ENCODE data around the gene MORC4.

MORC4 gene

DNA sequence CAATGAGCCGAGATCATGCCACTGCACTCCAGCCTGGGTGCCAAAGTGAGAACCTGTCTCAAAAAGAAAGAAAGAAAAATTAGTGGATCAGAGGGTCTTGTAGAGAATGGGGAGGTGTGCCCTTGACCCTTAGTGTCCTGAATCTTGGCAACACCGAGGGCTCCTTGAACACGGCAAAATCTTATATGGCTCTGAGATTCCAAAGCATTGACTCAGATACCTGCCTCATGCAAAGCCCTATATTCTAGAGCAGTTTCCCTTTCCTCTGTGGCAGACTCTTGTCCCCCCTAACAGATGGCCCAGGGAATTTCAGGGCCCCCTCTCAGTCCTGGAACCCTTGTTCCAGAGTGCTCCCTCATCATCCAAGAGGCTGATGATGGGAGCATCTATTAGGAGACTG, 73.0 kb downstream of the MORC4 start:
- ATAC-seq (ENCODE audit: low read depth) = 0 out of 3 replicates have a peak, but pooled peaks have one; percentile 42
- Histone ChIP-seq H3K27ac (ENCODE audit: poor library complexity, severe bottlenecking) (no peak overlapping the region), H3K27me3 (ENCODE audit: insufficient read depth, poor library complexity, severe bottlenecking) (no peaks in the 10 kb centered on the region), H3K36me3 (ENCODE audit: low read depth) (no peaks in the 10 kb centered on the region), H3K4me3 (ENCODE audit: severe bottlenecking) (no peak overlapping the region), H3K4me1 (ENCODE audit: insufficient read depth, poor library complexity, severe bottlenecking) (no peaks in the 10 kb centered on the region), H3K9me3 (ENCODE audit: severe bottlenecking) (no peaks in the 10 kb centered on the region)
- TF ChIP-seq, protein P1, sequence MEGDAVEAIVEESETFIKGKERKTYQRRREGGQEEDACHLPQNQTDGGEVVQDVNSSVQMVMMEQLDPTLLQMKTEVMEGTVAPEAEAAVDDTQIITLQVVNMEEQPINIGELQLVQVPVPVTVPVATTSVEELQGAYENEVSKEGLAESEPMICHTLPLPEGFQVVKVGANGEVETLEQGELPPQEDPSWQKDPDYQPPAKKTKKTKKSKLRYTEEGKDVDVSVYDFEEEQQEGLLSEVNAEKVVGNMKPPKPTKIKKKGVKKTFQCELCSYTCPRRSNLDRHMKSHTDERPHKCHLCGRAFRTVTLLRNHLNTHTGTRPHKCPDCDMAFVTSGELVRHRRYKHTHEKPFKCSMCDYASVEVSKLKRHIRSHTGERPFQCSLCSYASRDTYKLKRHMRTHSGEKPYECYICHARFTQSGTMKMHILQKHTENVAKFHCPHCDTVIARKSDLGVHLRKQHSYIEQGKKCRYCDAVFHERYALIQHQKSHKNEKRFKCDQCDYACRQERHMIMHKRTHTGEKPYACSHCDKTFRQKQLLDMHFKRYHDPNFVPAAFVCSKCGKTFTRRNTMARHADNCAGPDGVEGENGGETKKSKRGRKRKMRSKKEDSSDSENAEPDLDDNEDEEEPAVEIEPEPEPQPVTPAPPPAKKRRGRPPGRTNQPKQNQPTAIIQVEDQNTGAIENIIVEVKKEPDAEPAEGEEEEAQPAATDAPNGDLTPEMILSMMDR (IDR thresholded peaks at IDR 0.05; ENCODE audit: poor library complexity, severe bottlenecking) = no peak
- no peak for DNase-seq (ENCODE audit: low spot score)

DNA sequence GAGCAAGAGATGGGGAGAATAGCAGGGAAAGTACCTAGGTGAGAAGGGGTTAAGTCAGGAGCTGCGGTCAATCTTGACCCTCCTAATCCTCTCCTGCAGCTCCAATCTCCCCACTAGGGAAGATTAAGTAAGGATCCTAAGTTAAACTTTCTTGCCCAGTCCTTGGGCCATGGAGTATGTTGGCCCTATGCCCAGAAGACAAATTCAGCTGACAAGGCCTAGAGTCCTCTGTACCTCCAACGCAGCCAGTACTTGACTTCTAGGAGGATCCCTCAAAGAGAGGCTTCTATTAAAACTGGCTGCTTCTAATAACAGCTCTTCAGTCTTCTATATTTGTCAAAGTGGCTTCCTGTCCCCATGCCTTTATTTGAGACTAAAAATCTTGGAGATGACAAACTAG, 78.4 kb downstream of the MORC4 start:
- Histone ChIP-seq H3K36me3 (ENCODE audit: low read depth) (no peaks in the 10 kb centered on the region), H3K9me3 (ENCODE audit: severe bottlenecking) (no peaks in the 10 kb centered on the region), H3K4me1 (ENCODE audit: insufficient read depth, poor library complexity, severe bottlenecking) (peaks cover 10% of the 10 kb centered on the region), H3K4me3 (ENCODE audit: severe bottlenecking) (no peak overlapping the region), H3K27me3 (ENCODE audit: insufficient read depth, poor library complexity, severe bottlenecking) (no peaks in the 10 kb centered on the region), H3K27ac (ENCODE audit: poor library complexity, severe bottlenecking) (no peak overlapping the region)
- DNase-seq (ENCODE audit: low spot score) (no peak), ATAC-seq (ENCODE audit: low read depth) (no peak)
- TF ChIP-seq, protein P1 (IDR thresholded peaks at IDR 0.05; ENCODE audit: poor library complexity, severe bottlenecking) = no peak

DNA sequence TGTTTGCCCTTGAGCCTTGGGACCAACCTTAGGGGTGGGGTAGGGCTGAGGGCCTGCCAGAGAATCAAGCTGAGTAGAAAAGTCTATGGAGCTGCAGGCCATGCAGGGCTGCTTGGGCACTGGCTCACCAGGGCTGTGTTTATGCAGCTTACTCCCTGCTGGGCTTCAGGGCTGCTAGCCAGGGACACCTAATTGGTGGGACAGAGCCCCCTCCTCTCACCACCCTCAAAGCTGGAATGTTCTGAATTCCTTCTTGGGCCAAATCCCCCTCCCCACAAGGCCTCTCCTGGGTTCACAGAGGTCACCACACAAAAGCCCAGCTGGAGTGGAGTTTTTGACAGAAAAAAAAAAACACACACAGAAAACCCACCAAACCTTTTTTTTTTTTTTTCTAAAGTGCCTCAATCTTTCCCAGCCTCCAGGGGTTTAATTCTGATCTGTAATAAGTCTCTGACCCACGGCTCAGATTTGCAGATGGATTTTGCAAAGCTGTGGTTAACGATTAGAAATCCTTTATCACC, 80.0 kb downstream of the MORC4 start, which contains the start of gene CLDN2:
Gene CLDN2 (plus strand): TSS at position 471 of the 521 bp plus-strand sequence. CDS start 7,827 bp downstream, outside the sequence.
- Histone ChIP-seq H3K4me1 (ENCODE audit: insufficient read depth, poor library complexity, severe bottlenecking) (peaks cover 10% of the 10 kb centered on the region), H3K27me3 (ENCODE audit: insufficient read depth, poor library complexity, severe bottlenecking) (no peaks in the 10 kb centered on the region), H3K9me3 (ENCODE audit: severe bottlenecking) (no peaks in the 10 kb centered on the region), H3K4me3 (ENCODE audit: severe bottlenecking) (no peak within 1 kb of the TSS), H3K36me3 (ENCODE audit: low read depth) (no peaks in the 10 kb centered on the region), H3K27ac (ENCODE audit: poor library complexity, severe bottlenecking) (no peak within 1 kb of the TSS)
- ATAC-seq (ENCODE audit: low read depth) (no peak), DNase-seq (ENCODE audit: low spot score) (no peak)
- TF ChIP-seq, protein P1 (IDR thresholded peaks at IDR 0.05; ENCODE audit: poor library complexity, severe bottlenecking) = no peak

DNA sequence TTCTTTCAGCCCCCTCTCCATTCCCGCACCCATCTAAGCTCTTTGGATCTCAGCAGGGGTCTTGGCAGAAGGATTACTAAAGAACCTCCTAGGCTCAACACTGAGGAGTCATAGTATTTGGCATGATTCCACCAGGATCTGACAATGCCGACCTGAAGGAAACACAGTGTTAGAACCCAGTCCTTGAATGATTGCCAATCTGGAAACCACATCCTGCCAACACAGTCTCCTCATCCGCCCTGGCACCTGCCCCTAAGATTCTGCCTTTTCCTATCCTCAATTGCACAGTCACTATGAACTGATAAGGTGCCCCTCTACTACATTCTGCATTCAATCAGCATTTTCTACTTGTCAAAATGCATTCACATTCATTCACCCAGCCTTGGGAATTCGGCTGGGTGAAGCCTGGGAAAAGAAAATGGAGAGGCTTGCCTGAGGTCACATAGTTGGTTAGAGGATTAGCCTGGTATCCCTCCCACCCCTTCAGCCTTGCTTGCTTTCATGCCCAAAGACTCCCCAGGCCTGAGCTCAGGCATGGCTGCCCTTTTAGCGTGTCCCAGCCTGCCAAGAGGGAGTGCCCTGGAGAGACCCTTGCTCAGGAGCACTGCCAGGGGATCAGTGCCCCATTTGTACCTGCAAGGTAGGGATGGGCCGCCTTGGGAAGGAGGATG, 82.0 kb downstream of the MORC4 start:
- no peaks in the 10 kb centered on the region for H3K9me3 ChIP-seq (ENCODE audit: severe bottlenecking)
- H3K4me1 ChIP-seq (ENCODE audit: insufficient read depth, poor library complexity, severe bottlenecking) = peaks cover 13% of the 10 kb centered on the region
- no peak for DNase-seq (ENCODE audit: low spot score)
- peak overlapping the region; percentile 21 for H3K27ac ChIP-seq (ENCODE audit: poor library complexity, severe bottlenecking)
- peak; percentile 92 for ATAC-seq (ENCODE audit: low read depth)
- no peak overlapping the region for H3K4me3 ChIP-seq (ENCODE audit: severe bottlenecking)
- TF ChIP-seq, protein P1 (IDR thresholded peaks at IDR 0.05; ENCODE audit: poor library complexity, severe bottlenecking) = no peak
- H3K27me3 ChIP-seq (ENCODE audit: insufficient read depth, poor library complexity, severe bottlenecking) = no peaks in the 10 kb centered on the region
- no peaks in the 10 kb centered on the region for H3K36me3 ChIP-seq (ENCODE audit: low read depth)

DNA sequence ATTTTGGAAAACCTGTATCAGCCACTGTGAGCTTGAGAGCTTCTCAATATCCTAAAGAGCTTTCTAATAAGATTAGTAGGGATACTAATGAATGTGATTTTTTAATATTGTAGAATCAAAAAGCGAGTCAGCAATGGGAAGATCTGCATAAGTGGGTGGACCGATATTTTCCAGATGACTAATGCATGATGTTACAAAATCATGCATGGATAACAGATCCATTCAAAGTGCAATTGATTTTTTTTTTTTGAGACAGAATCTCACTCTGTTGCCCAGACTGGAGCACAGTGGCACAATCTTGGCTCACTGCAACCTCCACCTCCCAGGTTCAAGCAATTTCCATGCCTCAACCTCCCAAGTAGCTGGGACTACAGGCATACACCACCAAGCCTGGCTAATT, 87.1 kb downstream of the MORC4 start:
- Histone ChIP-seq H3K27ac (ENCODE audit: poor library complexity, severe bottlenecking) (no peak overlapping the region), H3K4me3 (ENCODE audit: severe bottlenecking) (no peak overlapping the region), H3K36me3 (ENCODE audit: low read depth) (no peaks in the 10 kb centered on the region), H3K4me1 (ENCODE audit: insufficient read depth, poor library complexity, severe bottlenecking) (peaks cover 11% of the 10 kb centered on the region), H3K27me3 (ENCODE audit: insufficient read depth, poor library complexity, severe bottlenecking) (no peaks in the 10 kb centered on the region), H3K9me3 (ENCODE audit: severe bottlenecking) (no peaks in the 10 kb centered on the region)
- ATAC-seq (ENCODE audit: low read depth) = no peak; the same call in 2 of the 3 replicates
- TF ChIP-seq, protein P1 (IDR thresholded peaks at IDR 0.05; ENCODE audit: poor library complexity, severe bottlenecking) = no peak
- no peak for DNase-seq (ENCODE audit: low spot score)

Data from RWPE2 (cell line).